ENCODE measurements around the gene ANKRD23. TPM values are rescaled to one million over a fixed set of nuclear protein-coding genes. Genes with fewer than 3 reads are reported as not detected.
"Not testable (repeated sequence)": the region's sequence is repeated elsewhere in the genome, so short reads cannot be mapped to it uniquely, and the experiment has no call there.

The ANKRD23 gene
- total RNA-seq, 4 donors from 2014 or later = 3.0 to 8.2 (median 3.2) TPM

DNA sequence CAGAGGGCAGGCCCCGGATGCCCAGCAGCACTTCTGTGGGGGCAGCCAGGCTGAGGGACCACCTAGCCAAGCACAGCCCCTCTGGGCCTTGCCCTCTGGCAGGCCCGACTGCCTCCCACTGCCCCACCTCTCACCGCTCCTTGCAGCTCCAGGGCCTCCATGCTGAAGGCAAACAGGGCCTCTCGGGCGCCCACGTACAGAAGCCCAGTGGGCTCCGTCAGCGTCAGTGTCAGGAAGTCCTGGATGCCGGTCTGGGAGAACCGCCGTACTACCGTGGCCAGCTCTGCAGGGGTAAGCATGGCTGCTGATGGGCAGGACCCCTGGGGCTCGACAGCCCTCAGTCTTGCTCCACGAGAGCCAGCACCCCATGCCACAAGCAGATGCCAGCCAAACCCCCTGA lies 22.3 kb upstream of the ANKRD23 start:
- Histone ChIP-seq H3K4me1 (peaks cover 11 to 39% of the 10 kb centered on the region in 2 donors), H3K4me3 (replicated peaks in 1 of 3) (no peak overlapping the region), H3K9me3 (no peaks in the 10 kb centered on the region), H3K27me3 (no peaks in the 10 kb centered on the region), H3K27ac (no peak overlapping the region), H3K36me3 (peaks cover 42 to 43% of the 10 kb centered on the region in 2 donors)
- no peak for DNase-seq
- intact Hi-C loops (cut with DNase I) = no loop called here
- WGBS, 2 donors = 82% methylated on average over 8 to 12 of the region's 14 CpGs
- TF ChIP-seq, protein P1, sequence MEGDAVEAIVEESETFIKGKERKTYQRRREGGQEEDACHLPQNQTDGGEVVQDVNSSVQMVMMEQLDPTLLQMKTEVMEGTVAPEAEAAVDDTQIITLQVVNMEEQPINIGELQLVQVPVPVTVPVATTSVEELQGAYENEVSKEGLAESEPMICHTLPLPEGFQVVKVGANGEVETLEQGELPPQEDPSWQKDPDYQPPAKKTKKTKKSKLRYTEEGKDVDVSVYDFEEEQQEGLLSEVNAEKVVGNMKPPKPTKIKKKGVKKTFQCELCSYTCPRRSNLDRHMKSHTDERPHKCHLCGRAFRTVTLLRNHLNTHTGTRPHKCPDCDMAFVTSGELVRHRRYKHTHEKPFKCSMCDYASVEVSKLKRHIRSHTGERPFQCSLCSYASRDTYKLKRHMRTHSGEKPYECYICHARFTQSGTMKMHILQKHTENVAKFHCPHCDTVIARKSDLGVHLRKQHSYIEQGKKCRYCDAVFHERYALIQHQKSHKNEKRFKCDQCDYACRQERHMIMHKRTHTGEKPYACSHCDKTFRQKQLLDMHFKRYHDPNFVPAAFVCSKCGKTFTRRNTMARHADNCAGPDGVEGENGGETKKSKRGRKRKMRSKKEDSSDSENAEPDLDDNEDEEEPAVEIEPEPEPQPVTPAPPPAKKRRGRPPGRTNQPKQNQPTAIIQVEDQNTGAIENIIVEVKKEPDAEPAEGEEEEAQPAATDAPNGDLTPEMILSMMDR (IDR thresholded peaks at IDR 0.05) = no peak
- TF ChIP-seq POLR2A (IDR thresholded peaks at IDR 0.05) = no peak

DNA sequence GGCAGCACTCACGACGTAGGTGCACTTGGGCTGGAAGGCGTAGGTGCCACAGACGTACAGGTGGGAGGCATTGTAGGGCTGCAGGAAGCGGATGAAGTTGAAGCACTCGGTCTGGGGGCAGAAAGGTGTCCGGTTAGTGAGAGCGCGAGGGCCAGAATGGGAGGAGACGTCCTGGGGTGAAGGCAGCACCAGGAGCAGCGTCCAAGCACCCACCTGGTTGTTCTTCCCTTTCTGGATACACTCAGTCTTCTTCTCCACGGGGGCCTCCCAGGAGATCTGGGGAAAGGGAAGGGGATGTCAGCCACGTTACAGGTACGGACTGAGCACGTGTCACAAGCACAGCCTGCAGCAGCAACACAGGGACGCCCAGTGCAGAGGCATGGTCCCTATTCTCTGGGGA lies 21.8 kb upstream of the ANKRD23 start:
- Histone ChIP-seq H3K9me3 (no peaks in the 10 kb centered on the region), H3K27ac (no peak overlapping the region), H3K4me3 (replicated peaks in 1 of 3) (no peak overlapping the region), H3K4me1 (peaks cover 11 to 34% of the 10 kb centered on the region in 2 donors), H3K36me3 (peaks cover 45 to 48% of the 10 kb centered on the region in 2 donors), H3K27me3 (no peaks in the 10 kb centered on the region)
- no peak for DNase-seq
- intact Hi-C loops (cut with DNase I) = no loop called here
- TF ChIP-seq, protein P1 (IDR thresholded peaks at IDR 0.05) = no peak
- no peak for TF ChIP-seq POLR2A (IDR thresholded peaks at IDR 0.05)
- 85 to 86% methylated on average over 16 of the region's 16 CpGs for WGBS, 2 donors

DNA sequence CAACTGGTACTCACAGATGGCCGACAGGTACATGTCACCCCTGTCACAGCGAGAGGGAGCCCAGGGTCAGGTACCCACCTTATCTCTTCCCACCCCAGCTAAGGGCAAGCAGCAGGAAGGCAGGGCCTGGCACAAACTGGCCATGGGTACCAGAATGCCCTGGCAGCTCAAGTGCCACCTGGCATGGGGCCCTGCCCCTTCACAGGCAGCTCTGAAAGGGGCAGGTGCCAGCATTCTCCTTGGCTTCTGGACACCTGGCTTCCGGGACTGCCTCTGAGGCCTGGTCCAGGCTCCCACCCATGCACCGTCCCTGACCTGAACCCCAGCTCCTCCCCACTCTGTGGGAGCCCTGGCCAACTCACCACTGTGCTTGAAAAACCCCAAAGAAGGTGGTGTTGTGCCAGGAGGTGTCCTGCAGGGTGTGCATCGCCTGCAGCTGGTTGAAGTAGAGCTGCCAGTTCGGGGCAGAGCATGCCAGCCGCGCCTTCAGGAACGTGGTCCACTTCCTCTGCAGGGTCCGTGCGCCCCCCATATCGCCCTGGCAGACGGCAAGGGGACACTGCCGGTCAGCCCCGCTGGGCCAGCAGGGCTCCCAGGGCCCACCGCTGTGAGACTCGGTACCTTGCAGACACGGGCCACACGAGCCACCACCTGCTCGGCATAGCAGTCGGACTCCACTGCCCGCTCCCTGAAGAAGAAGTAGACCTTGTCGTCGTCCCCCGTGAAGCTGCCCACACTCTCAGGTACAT lies 20.7 kb upstream of the ANKRD23 start:
- no peak overlapping the region for H3K27ac ChIP-seq
- DNase-seq = peak; percentile 74
- TF ChIP-seq, protein P1 (IDR thresholded peaks at IDR 0.05) = no peak
- no peak for TF ChIP-seq POLR2A (IDR thresholded peaks at IDR 0.05)
- intact Hi-C loops (cut with DNase I) = loop anchor here (5.0 kb wide), 1 partner anchor 43 kb away; no protein-coding TSS in a partner anchor
- no peak overlapping the region for H3K4me3 ChIP-seq (replicated peaks in 1 of 3)
- H3K9me3 ChIP-seq = no peaks in the 10 kb centered on the region
- H3K27me3 ChIP-seq = no peaks in the 10 kb centered on the region
- peaks cover 11 to 30% of the 10 kb centered on the region in 2 donors for H3K4me1 ChIP-seq
- 74 to 82% methylated on average over 12 to 13 of the region's 25 CpGs for WGBS, 2 donors
- peaks cover 45 to 55% of the 10 kb centered on the region in 2 donors for H3K36me3 ChIP-seq

DNA sequence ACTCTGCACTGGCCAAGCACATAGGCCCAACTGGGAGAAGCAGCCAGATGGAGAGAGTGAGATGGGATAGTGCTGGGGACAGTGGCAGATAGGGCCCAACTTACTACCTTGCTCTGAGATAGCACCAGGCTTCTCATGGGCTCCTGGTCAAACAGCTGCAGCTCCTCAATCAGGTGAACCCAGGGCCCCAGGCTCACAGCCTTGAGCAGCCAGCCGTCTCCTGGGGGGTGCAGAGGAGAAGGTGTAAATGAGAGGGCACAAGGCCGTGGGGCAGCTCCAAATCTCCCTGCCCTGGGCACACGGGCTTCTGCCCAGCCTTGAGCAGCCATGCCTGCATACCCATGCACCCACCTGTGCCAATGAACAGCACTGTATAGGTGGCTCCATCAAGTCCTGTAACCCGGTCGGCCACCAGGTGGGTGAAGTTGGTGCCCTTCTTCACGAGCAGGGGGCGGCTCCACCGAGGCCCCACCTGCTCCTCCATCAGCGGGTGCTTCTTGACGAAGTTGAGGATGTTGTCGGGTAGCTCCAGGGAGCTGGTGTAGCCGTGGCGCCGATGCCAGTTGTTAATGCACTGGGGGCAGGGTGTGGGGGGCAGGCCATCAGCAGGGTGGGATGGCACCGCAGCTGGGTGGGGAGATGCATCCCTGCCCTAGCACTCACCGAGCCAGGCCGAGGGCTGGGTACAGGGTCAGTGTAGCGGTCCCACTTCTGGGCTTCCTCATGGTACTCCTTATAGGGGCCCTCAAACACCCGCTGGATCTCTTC lies 19.9 kb upstream of the ANKRD23 start:
- no peak overlapping the region for H3K4me3 ChIP-seq (replicated peaks in 1 of 3)
- 89 to 90% methylated on average over 12 to 18 of the region's 19 CpGs for WGBS, 2 donors
- no peak for TF ChIP-seq POLR2A (IDR thresholded peaks at IDR 0.05)
- TF ChIP-seq, protein P1 (IDR thresholded peaks at IDR 0.05) = no peak
- no peak for DNase-seq
- H3K4me1 ChIP-seq = peaks cover 11 to 37% of the 10 kb centered on the region in 2 donors
- H3K36me3 ChIP-seq = peaks cover 45 to 55% of the 10 kb centered on the region in 2 donors
- H3K27ac ChIP-seq = no peak overlapping the region
- no peaks in the 10 kb centered on the region for H3K27me3 ChIP-seq
- intact Hi-C loops (cut with DNase I) = loop anchor here (5.0 kb wide), 1 partner anchor 44 kb away; no protein-coding TSS in a partner anchor
- H3K9me3 ChIP-seq = no peaks in the 10 kb centered on the region

DNA sequence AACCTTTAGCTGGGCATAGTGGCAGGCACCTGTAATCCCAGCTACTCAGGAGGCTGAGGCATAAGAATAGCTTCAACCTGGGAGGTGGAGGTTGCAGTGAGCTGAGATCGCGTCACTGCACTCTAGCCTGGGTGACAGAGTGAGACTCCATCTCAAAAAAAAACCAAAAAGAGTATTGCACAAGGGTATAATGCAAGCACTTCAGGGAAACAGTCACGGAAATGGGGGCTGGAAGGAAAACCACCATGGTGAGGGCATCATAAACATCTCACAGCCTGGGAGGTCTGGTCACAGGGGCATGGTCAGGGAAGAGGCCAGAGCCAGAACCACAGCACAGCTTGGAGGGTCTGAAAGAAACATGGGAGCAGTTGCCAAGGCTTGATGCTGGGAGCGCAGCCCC lies 19.2 kb upstream of the ANKRD23 start:
- peaks cover 45 to 55% of the 10 kb centered on the region in 2 donors for H3K36me3 ChIP-seq
- not testable (repeated sequence) for DNase-seq; H3K4me3 ChIP-seq (replicated peaks in 1 of 3); H3K27me3 ChIP-seq; H3K27ac ChIP-seq; H3K9me3 ChIP-seq
- intact Hi-C loops (cut with DNase I) = loop anchor here (5.0 kb wide), 1 partner anchor 44 kb away; no protein-coding TSS in a partner anchor
- WGBS, 2 donors = 92 to 95% methylated on average over 4 of the region's 4 CpGs
- H3K4me1 ChIP-seq = peaks cover 9 to 38% of the 10 kb centered on the region in 2 donors
